Stomach (tissue), 9 donors: ENCODE results near the gene UBL3. TPM values are rescaled to one million over a fixed set of nuclear protein-coding genes. Genes with fewer than 3 reads are reported as not detected.

Experiments used
- DNase-seq, 2 donors: peaks; one replicate each; pipeline versions ENCODE4 v3.0.0 to v3.0.0-alpha.2; 2013 to 2019
- H3K27ac ChIP-seq, 5 donors: fragments of 200-600 bp in 4 of 5; sonication (generic) in 4 of 5; one replicate each; pipeline ENCODE4 v1.5.1; 2013 to 2019; ENCODE audit warnings: mild to moderate bottlenecking in 1 of 5, moderate library complexity in 1 of 5
- H3K27me3 ChIP-seq, 3 donors: fragments of 200-600 bp; sonication (generic); one replicate each; pipeline ENCODE4 v1.5.1; 2017 to 2019; ENCODE audit warnings: mixed run types in 1 of 3
- H3K36me3 ChIP-seq, 4 donors: fragments of 200-600 bp; sonication (generic); 1 replicate in 3 of 4; 2 replicates in 1 of 4; pipeline ENCODE4 v1.5.1; 2016 to 2019
- H3K4me1 ChIP-seq, 4 donors: fragments of 200-600 bp; sonication (generic); one replicate each; pipeline ENCODE4 v1.5.1; 2016 to 2019
- H3K4me3 ChIP-seq, 4 donors: fragments of 200-600 bp; sonication (generic) in 3 of 4; one replicate each; pipeline ENCODE4 v1.5.1; 2016 to 2019; ENCODE audit warnings: mild to moderate bottlenecking in 1 of 4
- H3K9me3 ChIP-seq, 4 donors: fragments of 200-600 bp; sonication (generic); one replicate each; pipeline ENCODE4 v1.5.1; 2016 to 2019
- EP300 ChIP-seq: sonication (generic); formaldehyde crosslinking; IDR thresholded peaks from one replicate; pipeline ENCODE4 v1.6.1; 2017; ENCODE audit warnings: antibody characterized with exemption
- POLR2A ChIP-seq, 4 donors: fragments of 450-650 bp; IDR thresholded peaks; one replicate each; pipeline ENCODE4 v1.6.1; 2016; ENCODE audit warnings: antibody characterized with exemption in 4 of 4, control low read depth in 2 of 4, mild to moderate bottlenecking in 1 of 4, moderate library complexity in 1 of 4
- POLR2AphosphoS5 ChIP-seq, 3 donors: sonication (generic); formaldehyde crosslinking; IDR thresholded peaks; one replicate each; pipeline ENCODE4 v1.6.1; 2016; ENCODE audit warnings: antibody characterized with exemption in 3 of 3
- WGBS, 5 donors: extraction: QIAGEN DNeasy Blood & Tissue Kit in 3 of 5; methylation state at CpG; one replicate each; pipeline versions ENCODE4 v1.1.5 to v1.1.7; 2013 to 2018; 5-methylcytosine and 5-hydroxymethylcytosine counted together
- intact Hi-C: fragments of 100-400 bp; cut with DNase I; formaldehyde crosslinking; loops from one replicate; pipeline ENCODE4 v1.15.1; 2023; ENCODE audit warnings: low total_unique reads
- polyA plus RNA-seq, 3 donors: library from polyadenylated mRNA; stranded (reverse); fragments of 200-250 nt; gene quantifications; one replicate each; pipeline ENCODE4 v1.2.3, GENCODE V29; 2013
- total RNA-seq, 5 donors: library from RNA; depleted of rRNA; stranded (reverse); fragments of >200 nt; gene quantifications; one replicate each; pipeline versions ENCODE4 v1.1.0 to v1.2.3, GENCODE V29; 2014 to 2016
- TF ChIP-seq, protein P1 (sequence below), 7 experiments: fragments of 450-650 bp in 4 of 7; fragments of 200-600 bp in 3 of 7; sonication (generic) in 3 of 7; IDR thresholded peaks; one replicate each; pipeline ENCODE4 v1.5.1; 2016 to 2019; ENCODE audit warnings: antibody characterized with exemption in 7 of 7, control low read depth in 2 of 7, mild to moderate bottlenecking in 1 of 7
- donor health status: healthy with polysubstance abuse.
- donor health status: Bipolar disorder and iron deficiency.
- donor health status: healthy.

Gene UBL3
- total and polyA plus RNA-seq, 8 donors: 21.5 to 115 (median 42.3) TPM

GRCh38 chr13:29885989-29886388 lies 35.6 kb upstream of the UBL3 start:
- Histone ChIP-seq H3K4me1 (no peaks in the 10 kb centered on the region), H3K27me3 (no peaks in the 10 kb centered on the region), H3K27ac (no peak overlapping the region), H3K4me3 (no peak overlapping the region), H3K9me3 (no peaks in the 10 kb centered on the region), H3K36me3 (no peaks in the 10 kb centered on the region)
- DNase-seq: no peak
- whole genome bisulfite sequencing, 5 donors: 86 to 95% (median 91%) methylated on average over 1 of the region's 1 CpG
- intact Hi-C loops: no loop called here
- TF ChIP-seq POLR2A (IDR thresholded peaks at IDR 0.05) (no peak), POLR2AphosphoS5 (IDR thresholded peaks at IDR 0.05) (no peak), EP300 (no peak)
- TF ChIP-seq, protein P1, sequence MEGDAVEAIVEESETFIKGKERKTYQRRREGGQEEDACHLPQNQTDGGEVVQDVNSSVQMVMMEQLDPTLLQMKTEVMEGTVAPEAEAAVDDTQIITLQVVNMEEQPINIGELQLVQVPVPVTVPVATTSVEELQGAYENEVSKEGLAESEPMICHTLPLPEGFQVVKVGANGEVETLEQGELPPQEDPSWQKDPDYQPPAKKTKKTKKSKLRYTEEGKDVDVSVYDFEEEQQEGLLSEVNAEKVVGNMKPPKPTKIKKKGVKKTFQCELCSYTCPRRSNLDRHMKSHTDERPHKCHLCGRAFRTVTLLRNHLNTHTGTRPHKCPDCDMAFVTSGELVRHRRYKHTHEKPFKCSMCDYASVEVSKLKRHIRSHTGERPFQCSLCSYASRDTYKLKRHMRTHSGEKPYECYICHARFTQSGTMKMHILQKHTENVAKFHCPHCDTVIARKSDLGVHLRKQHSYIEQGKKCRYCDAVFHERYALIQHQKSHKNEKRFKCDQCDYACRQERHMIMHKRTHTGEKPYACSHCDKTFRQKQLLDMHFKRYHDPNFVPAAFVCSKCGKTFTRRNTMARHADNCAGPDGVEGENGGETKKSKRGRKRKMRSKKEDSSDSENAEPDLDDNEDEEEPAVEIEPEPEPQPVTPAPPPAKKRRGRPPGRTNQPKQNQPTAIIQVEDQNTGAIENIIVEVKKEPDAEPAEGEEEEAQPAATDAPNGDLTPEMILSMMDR (IDR thresholded peaks at IDR 0.05): no peak

DNA sequence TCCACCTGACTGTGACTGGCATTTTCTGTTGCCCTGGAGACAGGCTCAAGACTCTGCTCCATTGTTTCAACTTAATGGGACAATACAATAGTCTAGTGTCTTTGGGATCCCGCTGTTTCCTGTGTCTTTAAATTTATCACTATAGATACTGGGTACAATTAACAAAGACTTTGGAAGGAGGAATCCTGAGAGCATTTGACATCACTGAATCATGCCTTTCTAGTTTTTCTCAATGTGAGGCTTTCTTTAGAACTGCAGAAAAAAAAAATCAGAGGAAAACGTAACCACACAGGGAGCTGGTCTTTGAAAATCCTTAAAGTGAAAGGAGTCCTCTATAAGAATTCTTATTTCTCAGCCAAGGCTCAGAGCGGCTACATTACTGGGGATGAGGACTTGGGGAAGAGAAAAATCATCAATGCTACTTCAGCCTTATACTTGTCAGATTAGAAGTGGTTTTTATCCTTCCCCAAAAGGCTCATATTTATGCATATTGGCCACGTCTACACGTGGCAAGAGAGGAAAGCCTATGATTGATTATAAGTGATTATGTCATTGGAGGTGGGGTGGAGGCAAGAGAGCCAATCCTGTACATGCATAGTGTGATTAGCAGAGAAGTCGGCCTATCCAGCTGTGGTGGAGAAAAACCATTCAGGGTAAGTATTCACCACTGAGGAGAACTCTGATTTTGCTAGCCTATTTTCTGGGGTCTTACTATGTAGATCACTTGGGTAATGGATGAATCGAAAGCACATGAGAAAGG lies 34.4 kb upstream of the UBL3 start:
- Histone ChIP-seq H3K27me3 (no peaks in the 10 kb centered on the region), H3K27ac (no peak overlapping the region), H3K36me3 (no peaks in the 10 kb centered on the region), H3K4me3 (no peak overlapping the region), H3K4me1 (no peaks in the 10 kb centered on the region), H3K9me3 (no peaks in the 10 kb centered on the region)
- 66 to 77% (median 68%) methylated on average over 7 of the region's 7 CpGs for WGBS, 5 donors
- TF ChIP-seq EP300 (no peak), POLR2A (IDR thresholded peaks at IDR 0.05) (no peak), POLR2AphosphoS5 (IDR thresholded peaks at IDR 0.05) (no peak)
- TF ChIP-seq, protein P1 (IDR thresholded peaks at IDR 0.05): no peak
- intact Hi-C loops: no loop called here
- peak in 1 of 2 donors; percentile 30 for DNase-seq

- Histone ChIP-seq H3K27me3 (no peaks in the 10 kb centered on the region), H3K4me1 (no peaks in the 10 kb centered on the region), H3K9me3 (no peaks in the 10 kb centered on the region), H3K36me3 (no peaks in the 10 kb centered on the region), H3K4me3 (no peak overlapping the region), H3K27ac (no peak overlapping the region)
- DNase-seq: no peak
- intact Hi-C loops: no loop called here
- 76 to 91% (median 83%) methylated on average over 6 of the region's 6 CpGs for WGBS, 5 donors
- TF ChIP-seq, protein P1 (IDR thresholded peaks at IDR 0.05): no peak
- TF ChIP-seq EP300: no peak
- no peak for TF ChIP-seq POLR2A (IDR thresholded peaks at IDR 0.05)
Observed at GRCh38 chr13:29883941-29884518, 33.6 kb upstream of the UBL3 start.

DNA sequence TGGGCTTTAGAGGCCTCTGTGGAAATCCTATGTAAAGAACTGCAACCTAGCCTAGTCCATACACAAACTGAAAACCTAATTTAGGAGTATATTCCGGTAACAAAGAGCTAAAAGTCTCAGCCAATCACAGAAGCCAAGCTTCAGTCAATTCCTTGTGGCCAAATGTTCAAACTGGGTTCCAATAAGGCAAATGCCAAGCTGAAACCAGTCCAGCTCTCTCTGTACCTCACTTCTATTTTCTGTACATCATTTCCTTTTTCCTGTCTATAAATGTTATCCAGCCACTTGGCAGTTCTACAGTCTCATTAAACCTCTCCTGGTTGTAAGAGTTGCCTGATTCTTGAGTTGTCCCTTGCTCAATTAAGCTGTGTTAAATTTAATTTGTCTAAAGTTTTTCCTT lies 31.7 kb upstream of the UBL3 start:
- no peaks in the 10 kb centered on the region for H3K27me3 ChIP-seq
- H3K4me3 ChIP-seq: no peak overlapping the region
- no peak for DNase-seq
- TF ChIP-seq POLR2A (IDR thresholded peaks at IDR 0.05): no peak
- TF ChIP-seq, protein P1 (IDR thresholded peaks at IDR 0.05): no peak
- TF ChIP-seq EP300: no peak
- no peak for TF ChIP-seq POLR2AphosphoS5 (IDR thresholded peaks at IDR 0.05)
- H3K9me3 ChIP-seq: no peaks in the 10 kb centered on the region
- WGBS, 5 donors: 0 to 96% (median 31%) methylated on average over 1 of the region's 1 CpG
- H3K27ac ChIP-seq: no peak overlapping the region
- peaks cover 0 to 8% (median 0%) of the 10 kb centered on the region in 4 donors for H3K4me1 ChIP-seq
- intact Hi-C loops: no loop called here
- no peaks in the 10 kb centered on the region for H3K36me3 ChIP-seq
